DMS53 (cell line): Measurements from ENCODE around the gene IPO11.
"Not testable (repeated sequence)": the region's sequence is repeated elsewhere in the genome, so short reads cannot be mapped to it uniquely, and the experiment has no call there.

Experiments
- DNase-seq: peaks from one replicate; lab custom pipeline; 2025; lab: John Stamatoyannopoulos, UW

The IPO11 gene

DNA sequence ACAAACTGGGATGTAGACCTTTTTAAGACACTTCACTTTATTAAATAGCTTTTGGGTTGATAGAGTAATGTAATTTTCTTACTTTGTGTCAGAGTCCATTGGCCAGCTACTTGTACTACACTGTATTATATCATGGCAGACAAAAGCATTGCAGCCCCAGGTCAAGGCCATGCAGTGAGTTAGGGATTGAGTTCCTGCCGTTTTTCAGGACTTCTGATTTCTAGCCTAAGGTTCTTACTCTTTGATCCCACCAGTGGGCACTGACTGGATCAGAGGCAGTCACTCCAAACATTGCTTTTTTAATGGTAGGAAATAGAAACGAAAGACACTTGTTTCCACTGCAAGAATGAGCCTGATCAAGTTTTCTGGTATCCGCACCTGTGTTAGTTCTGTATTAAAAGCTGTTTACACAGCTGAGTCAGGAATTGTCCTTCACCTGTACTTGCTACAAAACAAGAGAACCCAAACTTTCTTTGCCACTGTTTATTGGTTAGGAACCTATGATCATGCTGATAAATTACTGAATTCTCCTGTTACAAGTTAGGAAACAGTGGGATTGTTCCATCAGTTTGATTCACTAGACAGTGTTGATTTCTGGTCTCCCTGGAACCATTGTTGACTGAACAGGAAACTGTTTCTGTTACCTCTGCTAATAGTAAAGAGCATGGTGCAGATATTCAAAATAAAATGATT, 188.1 kb downstream of the IPO11 start:
- peak; percentile 86 for DNase-seq

DNA sequence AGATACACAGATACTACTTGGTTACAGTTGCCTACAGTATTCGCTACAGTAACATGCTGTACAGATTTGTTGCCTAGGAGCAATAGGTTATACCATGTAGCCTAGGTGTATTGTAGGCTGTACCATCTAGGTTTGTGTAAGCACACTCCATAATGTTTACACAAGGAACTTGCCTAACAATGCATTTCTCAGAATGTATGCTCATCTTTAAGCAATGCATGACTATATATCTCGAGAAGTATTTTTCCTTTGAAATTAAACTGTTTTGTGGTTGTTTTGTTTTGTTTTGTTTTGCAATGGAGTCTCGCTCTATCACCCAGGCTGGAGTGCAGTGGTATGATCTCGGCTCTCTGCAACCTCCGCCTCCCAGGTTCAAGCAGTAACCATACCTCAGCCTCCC, 191.4 kb downstream of the IPO11 start:
- DNase-seq: peak; percentile 35

DNA sequence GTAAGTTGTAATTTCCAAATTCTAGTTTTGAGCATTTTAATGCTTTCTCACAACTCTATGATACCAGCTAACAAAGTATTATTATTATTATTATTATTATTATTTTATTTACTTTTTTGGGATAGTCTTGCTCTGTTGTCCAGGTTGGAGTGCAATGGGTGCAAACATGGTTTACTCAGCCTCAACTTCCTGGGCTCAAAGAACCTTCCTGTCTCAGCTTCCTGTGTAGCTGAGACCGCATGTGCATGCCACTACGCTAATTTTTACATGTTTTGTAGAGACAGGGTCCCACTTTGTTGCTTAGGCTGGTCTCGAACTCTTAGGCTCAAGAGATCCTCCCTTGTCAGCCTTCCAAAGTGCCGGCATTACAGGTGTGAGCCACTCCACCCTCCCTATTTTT, 193.1 kb downstream of the IPO11 start:
- DNase-seq: no peak

DNA sequence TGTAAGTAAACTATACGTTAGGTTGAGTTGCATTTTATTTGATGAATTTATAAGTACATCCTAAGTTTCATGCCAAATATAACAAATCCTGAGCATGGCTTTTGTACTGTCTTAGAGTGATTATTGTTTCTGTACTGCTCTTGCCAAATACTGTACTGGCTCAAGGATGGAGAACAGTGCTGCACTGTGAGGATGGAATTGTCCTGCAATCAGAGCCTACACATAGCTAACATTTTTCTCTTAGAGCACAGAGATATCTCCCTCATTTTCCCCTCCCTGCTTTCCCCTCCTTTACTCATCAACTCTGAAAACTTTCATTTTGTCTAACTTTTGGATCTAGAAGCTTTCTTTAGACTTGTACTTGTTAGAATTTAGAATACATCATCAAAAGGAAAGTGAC, 194.3 kb downstream of the IPO11 start:
- DNase-seq: no peak

DNA sequence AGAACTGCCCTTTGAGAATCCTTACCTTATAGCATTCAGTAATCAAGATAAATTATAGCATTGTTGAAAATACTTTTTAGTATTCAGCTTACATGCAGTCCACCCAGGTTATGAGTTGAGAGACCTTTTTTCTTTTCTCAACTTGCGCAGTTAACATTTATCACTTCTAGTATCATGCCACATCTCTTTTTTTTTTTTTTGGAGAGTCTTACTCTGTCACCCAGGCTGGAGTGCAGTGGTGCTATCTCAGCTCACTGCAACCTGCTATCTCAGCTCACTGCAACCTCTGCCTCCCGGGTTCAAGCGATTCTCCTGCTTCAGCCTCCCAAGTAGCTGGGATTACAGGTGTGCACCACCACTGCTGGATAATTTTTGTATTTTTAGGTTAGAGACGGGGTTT, 195.1 kb downstream of the IPO11 start:
- DNase-seq: no peak

DNA sequence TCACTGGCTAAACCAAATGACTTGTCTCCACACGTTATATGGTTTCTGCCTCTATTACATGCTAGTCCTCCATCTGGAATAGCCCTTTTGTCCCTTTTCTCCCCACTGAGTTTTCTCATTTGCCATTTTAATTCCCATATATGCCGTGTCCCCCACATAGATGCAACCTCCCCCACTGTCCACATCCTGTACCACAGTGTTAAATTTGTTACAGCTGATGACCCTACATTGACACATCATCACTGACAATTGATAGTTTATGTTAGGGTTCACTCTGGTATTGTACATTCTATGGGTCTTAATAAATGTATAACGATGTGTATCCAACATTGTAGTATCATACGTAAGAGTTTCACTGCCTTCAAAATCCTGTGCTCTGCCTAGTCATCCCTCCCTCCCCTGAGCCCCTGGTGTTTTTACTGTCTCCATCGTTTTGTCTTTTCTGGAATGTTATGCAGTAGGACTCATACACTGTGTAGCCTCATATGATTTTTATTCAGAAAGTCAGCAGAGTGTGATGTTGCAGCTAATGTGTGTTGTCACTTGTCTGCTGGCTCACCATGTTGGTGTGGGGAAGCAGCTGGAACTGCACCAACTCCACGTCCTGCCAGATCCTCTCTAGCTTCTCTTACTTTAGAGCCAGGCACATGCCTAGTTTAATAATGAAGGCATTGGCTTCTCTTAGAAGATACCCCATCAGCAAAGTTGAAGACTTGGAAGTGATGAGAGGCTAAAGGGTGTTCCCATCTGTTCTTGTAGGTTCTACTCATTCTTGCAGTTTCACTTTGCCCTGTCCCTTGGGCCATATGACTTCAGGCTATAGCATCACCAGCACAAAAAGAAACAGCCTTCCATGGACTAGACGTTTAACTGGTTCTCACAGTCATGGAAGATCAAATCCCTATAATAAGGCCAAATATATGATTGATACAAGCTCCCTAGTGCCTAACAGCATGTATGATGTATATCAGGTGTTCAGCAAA, 196.3 kb downstream of the IPO11 start:
- no peak for DNase-seq

DNA sequence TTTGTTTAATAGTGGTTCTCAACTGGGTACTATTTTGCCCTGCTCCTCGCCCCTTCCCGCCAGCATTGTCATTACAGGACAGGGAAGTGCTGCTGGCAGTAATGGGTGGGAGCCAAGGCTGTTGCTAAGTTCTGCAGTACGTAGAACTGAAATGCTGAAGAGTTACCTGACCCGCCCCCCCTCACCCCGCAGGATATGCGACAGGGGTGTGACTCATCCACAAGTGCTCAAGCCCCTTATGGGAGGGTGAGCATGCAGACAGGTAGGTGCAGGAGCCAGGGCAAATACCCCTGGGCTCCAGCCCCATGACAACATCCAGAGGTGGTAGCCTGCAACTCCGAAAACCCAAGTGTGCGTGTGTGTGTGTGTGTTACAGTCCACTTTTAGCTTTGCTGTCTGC, 201.8 kb downstream of the IPO11 start:
- no peak for DNase-seq

DNA sequence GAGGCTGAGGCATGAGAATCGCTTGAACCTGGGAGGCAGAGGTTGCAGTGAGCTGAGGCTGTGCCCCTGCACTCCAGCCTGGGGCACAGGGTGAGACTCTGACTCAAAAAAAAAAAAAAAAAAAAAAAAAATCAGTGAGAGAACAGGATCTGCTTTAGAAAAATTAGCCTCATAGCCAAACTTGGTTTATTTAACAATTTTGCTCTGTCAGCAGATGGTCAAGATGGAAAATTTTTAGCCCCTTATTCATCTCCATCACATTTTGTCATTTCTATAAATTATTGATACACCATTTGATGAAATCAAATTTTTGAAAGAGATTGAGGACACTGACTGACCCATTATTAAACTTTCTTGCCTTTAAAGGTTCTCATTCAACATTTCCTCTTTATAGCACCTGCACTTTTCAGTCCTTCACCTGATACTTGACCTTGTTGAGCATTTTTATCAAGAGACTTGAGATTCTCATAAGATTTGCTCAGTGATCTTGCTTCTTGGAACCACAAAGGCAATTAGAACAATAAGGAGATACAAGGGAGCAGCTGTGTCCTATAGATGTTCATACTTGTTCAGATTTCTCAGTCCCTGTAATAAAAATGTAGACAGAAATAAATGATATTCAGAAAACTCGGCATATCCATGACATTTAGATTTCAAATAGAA, 204.2 kb downstream of the IPO11 start:
- DNase-seq: no peak

DNA sequence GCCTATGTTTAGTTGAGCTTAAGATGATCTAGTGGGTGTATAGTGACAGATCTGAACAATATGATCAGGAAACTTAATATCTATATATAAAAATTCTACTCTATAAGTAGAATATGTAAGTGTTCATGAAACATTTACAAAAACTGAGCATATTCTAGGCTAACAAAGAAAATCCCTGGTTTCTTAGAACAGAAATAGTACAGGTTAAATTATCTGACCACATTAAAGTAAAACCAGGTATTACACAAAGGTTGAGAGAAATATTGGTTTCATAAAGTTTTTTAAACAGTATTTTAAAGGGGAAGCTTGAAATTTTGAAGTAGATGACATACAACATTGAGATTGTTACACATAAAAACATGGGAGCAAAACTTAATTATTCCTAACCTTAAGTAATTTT, 205.4 kb downstream of the IPO11 start:
- no peak for DNase-seq

DNA sequence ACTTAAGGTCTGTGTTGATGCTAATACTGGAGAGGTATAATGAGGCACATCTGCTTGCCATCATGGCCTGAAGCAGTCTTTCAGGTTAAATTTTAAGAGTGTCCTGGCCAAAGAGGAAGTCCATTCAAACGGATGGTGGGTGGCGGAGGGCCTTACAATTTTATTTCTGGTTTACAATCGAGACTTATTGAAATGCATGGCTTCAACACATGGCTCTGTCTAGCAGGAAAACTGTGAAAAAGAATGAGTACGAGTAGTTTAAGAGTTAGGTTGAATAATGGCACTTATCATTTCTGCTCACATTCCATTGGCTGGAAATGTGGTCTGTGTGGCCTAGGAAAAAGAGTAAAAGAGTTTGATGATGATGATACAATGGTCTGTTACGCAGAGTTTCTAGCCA, 208.2 kb downstream of the IPO11 start:
- no peak for DNase-seq

DNA sequence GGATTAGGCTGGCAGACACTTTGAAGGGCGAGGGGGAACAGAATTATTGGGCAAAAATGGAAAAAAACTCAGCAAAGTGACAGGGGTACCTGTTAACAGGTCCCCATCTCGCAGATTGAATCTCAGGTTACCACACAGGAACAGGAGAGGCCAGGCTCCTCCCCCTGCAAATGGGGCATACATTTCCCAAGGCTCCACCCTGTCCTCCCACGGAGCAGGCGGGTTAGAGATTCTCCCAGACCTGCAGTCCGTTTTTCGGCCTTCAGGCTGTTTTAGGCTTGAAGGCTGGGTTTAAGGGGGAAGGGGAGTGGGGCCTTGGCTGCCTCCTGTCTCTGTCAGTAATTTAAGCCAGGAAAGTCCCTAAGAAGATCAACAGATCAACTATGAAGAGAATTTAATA, 208.7 kb downstream of the IPO11 start:
- DNase-seq: no peak

DNA sequence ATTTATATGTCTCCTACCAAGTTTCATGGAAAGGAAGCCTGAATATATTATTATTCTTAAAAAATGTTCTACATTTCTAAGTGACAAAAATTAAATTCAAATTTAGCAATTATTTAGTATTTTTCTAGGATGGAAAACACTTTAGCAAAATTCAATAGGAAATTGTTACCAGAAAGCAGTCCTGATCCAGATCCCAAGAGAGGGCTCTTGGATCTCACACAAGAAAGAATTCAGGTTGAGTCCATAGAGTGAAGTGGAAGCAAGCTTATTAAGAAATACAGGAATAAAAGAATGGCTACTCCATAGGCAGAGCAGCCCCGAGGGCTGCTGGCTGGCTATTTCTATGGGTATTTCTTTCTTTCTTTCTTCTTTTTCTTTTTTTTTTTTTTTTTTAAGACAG, 210.7 kb downstream of the IPO11 start:
- DNase-seq: no peak

DNA sequence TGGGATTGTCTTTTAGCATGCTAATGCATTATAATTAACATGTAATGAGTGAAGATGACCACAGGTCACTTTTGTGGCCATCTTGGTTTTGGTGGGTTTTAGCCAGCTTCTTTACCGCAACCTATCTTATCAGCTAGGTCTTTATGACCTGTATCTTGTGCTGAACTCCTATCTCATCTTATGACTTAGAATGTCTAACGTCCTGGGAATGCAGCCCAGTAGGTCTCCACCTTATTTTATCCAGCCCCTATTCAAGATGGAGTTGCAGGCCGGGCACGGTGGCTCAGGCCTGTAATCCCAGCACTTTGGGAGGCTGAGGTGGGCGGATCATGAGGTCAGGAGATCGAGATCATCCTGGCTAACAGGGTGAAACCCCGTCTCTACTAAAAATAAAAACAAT, 211.9 kb downstream of the IPO11 start:
- not testable (repeated sequence) for DNase-seq

DNA sequence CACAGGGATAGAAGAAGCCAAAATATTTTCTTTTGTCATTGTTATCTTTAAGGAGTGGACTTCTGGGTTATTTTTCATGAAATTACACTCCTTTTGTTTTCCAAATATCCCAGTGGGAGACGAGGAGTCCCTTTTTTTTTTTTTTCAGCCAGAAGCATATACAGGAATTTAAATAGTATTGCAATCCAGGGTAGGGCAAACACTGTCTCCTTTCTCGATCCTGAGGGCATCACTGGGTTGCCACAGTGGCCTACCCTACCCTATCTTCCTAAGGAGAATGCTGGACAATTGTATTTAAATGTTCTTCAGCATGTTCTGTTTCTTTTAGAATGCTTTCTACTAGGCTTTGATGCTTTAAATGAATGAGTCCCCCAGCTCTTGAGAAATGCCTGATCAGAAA, 214.0 kb downstream of the IPO11 start:
- DNase-seq: no peak

DNA sequence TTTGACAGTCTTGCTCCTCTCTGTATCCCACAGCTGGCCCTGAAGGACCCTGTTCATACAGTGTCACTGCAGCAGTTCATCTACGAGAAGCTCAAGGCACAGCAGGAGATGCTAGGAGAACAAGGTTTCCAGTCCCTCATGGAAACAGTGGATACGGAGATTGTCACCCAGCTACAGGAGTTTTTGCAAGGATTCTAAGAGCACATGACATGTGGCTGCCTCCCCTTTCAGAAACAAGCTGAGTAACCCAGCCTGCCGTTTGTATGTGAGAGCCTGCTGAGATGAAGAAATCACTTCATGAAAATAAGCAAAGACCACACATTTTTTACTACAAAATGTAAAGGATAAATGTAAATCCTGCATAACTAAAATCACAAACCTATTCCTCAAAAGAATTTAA, 214.6 kb downstream of the IPO11 start:
- DNase-seq: no peak

DNA sequence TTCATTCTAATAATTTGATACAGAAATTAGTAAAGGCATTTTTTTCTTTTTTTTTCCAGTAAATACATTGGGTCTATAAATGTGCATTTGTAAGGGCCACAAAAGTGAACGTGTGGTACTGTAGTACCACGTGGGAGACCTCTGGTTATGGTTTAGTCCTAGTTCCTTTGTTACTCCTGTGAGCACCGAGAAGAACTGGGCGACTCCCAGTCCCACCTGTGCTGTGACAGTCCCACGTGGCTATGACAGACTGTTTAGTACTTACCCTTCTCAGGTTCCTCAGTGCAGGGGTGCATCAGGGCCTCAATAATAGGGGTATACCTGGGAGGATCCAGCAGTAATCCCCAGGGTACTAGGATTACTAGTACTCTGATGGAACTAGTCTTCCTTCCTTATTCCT, 215.3 kb downstream of the IPO11 start:
- no peak for DNase-seq

DNA sequence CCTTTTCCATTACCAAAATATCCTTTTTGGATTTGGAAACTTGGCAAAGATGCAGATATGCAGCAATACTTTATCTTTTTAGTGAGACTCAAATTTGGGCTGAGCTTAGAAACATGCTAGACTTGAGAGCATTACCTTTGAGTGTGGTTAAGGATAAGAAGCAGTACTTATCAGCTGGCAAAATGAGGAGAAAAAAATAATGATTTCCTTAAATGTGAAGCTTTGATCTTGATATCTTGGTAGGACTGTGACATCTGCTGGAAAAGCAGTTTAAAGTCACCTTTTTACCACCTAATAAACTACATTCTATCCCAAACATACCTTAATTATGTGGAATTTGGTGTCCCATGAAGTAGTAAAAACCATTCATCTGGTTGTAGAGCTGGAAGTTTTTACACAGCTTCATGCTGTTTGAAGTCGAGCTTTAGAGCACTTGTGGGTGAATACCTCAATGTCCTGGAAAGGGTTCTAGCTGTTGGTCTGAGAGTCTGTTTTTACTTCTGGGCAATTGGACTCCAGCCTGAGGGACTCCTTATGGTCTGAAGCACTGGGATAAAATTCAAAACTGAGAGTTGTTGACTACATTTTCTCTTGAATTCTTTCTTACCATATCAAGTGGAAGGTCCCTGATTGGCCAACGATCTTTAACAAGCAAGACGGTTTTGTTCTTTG, 219.5 kb downstream of the IPO11 start:
- peak; percentile 12 for DNase-seq

DNA sequence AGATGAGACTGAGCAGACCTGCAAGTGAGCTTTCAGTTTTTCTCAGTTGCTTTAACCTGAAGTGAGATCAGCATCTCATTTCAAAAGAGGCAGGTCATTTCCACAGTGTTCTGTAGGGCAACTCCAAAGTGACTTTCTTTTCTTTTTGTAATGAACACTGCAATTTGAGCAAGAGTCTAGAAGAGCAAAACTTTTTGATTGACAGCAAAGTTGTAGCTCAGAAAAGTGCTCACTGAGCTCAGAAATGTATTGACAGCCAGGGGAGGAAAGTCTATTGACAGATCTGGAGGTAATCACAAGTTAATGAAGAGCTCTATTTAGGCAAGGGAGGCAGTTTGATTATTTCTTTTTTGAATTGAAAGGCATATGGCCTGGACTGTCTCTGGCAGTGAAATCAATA, 220.7 kb downstream of the IPO11 start:
- DNase-seq: no peak

DNA sequence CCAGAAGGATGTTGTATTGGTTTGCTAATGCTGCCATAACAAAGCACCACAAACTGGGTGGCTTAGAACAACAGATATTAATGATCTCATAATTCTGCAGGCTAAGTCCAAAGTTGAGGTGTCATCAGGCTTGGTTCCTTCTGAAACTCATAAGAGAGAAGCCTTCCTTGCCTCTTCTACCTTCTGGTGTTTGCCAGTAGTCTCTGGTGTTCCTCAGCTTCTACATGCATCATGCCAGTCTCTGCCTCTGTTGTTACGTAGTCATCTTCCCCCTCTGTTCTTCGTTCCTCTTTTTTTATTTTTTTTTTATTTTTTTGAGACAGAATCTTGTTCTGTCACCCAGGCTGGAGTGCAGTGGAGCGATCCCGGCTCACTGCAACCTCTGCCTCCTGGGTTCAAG, 227.9 kb downstream of the IPO11 start:
- DNase-seq: no peak

DNA sequence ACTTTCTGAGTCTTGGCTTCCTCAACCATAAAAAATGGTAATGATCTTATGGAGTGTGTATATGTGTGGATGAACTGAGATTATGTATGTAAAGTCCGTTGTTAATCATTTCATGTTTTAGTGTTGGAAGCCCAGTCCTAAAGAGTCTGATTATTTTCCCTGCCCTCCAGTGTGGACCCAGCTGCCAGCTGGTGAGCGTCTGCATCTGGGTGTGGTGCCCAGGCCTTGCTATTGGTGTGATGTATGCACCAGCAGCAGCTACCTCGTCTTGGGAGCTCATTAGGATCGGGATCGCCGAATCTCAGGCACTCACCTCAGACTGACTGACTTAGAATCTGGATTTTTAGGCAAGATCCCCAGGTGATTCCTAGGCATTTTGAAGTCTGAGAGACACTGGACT, 229.9 kb downstream of the IPO11 start:
- no peak for DNase-seq

DNA sequence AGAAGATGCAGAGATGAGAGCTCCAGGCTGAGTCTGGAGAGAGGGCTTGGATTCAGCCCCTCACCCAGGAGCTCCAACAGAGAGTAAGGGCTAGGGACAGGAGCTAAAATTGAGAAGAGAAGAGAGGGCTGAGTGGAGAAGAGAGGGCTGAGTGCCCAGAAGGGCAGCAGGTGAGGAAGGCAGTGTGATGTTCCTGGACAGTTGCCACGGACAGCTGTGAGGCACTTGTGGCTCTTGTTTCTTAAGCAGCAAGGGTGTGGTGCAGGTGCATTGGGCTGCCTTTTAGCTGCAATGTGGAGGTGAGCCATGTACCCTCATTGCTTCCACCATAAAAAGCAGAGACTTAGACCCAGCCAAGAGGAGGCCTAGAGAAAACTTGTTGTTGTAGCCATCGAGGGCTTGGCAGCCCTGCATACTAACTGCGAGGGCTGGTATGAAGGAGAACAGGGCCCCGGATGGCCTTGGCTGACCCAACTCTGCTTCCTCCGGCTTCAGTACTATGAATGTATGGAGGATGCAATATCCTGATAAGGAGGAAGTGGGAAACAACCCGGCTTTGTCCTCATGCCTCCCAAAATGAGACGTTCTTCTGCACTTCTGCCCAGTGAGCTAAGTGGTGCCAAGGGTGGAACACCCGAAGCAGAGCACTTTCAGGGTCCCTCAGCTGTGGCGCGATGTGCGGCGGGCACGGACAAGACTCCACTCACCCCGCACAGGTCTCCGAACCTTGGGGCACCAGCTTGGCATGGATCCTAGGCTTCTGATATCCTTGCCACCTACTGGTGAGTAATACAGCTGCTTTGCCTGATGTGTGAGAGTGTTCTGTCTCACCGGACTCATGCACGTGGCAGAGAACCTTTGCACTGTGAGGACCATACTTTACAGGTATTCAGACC, 231.2 kb downstream of the IPO11 start:
- DNase-seq: peak; percentile 20
